K562 (cell line): Measurements from ENCODE around the gene IFI27L1. TPM values are rescaled to one million over a fixed set of nuclear protein-coding genes. Genes with fewer than 3 reads are reported as not detected.
A peak's percentile ranks its signal among the peaks of the same experiment; 100 is the strongest.

ENCODE experiments used
- ESRRA ChIP-seq: fragments of 450-650 bp; IDR thresholded peaks from 2 replicates; pipeline ENCODE4 v1.6.1; 2014; ENCODE audit warnings: low read depth, mild to moderate bottlenecking, moderate library complexity, borderline replicate concordance
- ETV5 ChIP-seq: sonication (generic); formaldehyde crosslinking; IDR thresholded peaks from 2 replicates; pipeline ENCODE4 v1.4.0; 2020; ENCODE audit warnings: low read depth, mild to moderate bottlenecking, missing genetic modification reagents
- HMBOX1 ChIP-seq: sonication (generic); IDR thresholded peaks from 2 replicates; pipeline ENCODE4 v1.6.1; 2016
- HOMEZ ChIP-seq: fragments of 250-450 bp; sonication (Bioruptor Pico); IDR thresholded peaks from 2 replicates; pipeline ENCODE4 v1.4.0; 2020; ENCODE audit warnings: mild to moderate bottlenecking, moderate library complexity
- KDM5B ChIP-seq: fragments of 200-600 bp; sonication (generic); IDR thresholded peaks from 2 replicates; pipeline ENCODE4 v1.6.1; 2012; ENCODE audit warnings: low read depth, mild to moderate bottlenecking, moderate library complexity, low read length, control low read depth, inconsistent platforms; ENCODE audit not compliant: insufficient replicate concordance
- MCM5 ChIP-seq: fragments of 450-650 bp; IDR thresholded peaks from 2 replicates; pipeline ENCODE4 v1.6.1; 2016; ENCODE audit warnings: low read depth
- MXI1 ChIP-seq: IDR thresholded peaks from 2 replicates; pipeline ENCODE4 v1.6.1; 2011; ENCODE audit warnings: low read depth, mild to moderate bottlenecking, improper control_type of control experiment, low read length
- NRF1 ChIP-seq, 2 experiments: fragments of 450-650 bp; IDR thresholded peaks in 1 of 2; conservative IDR thresholded peaks in 1 of 2; 2 replicates each; pipeline ENCODE4 v1.6.1; 2014; ENCODE audit warnings: mild to moderate bottlenecking in 2 of 2
- PCBP1 ChIP-seq: fragments of 200-400 bp; formaldehyde crosslinking; IDR thresholded peaks from 2 replicates; pipeline ENCODE4 v1.6.1; 2018; ENCODE audit warnings: mild to moderate bottlenecking, low read depth, low read length; ENCODE audit not compliant: poor library complexity, severe bottlenecking
- POLR2A ChIP-seq: fragments of 450-650 bp; conservative IDR thresholded peaks from 2 replicates; pipeline ENCODE4 v1.6.1; 2016
- ZBTB12 ChIP-seq: fragments of 250-450 bp; sonication (Bioruptor Pico); IDR thresholded peaks from 2 replicates; pipeline ENCODE4 v1.4.0; 2020
- ZBTB7A ChIP-seq: IDR thresholded peaks from 2 replicates; pipeline ENCODE4 v1.6.1; 2011; ENCODE audit warnings: low read depth, mild to moderate bottlenecking, low read length, moderate library complexity, borderline replicate concordance; ENCODE audit not compliant: control insufficient read depth
- ZFX ChIP-seq: sonication (generic); formaldehyde crosslinking; IDR thresholded peaks from 2 replicates; pipeline ENCODE4 v1.8.0; 2022; ENCODE audit warnings: mild to moderate bottlenecking, missing genetic modification reagents, moderate library complexity
- ZNF274 ChIP-seq: IDR thresholded peaks from 2 replicates; pipeline ENCODE4 v1.6.1; 2011; ENCODE audit warnings: low read depth, mild to moderate bottlenecking, low read length, moderate library complexity, borderline replicate concordance
- ZNF41 ChIP-seq: fragments of 250-450 bp; sonication (Bioruptor Pico); conservative IDR thresholded peaks from 2 replicates; pipeline ENCODE4 v1.4.0; 2020; ENCODE audit warnings: mild to moderate bottlenecking
- polyA plus RNA-seq, 8 experiments: library from polyadenylated mRNA; depleted of rRNA in 4 of 8; stranded (reverse) in 5 of 8; unstranded in 3 of 8; fragments of >200 nt; fragmentation: Nextera tagmentation in 2 of 8; fragmentation: Illumina TruSeq in 1 of 8; extraction: Ambion mirVana in 2 of 8; extraction: Trizol in 1 of 8; gene quantifications; 2 replicates each; pipeline versions ENCODE4 v1.2.1 to v1.2.3, GENCODE V29; 2011 to 2014; ENCODE audit warnings: inconsistent platforms in 1 of 8, missing spikeins in 1 of 8
- total RNA-seq, 7 experiments: library from RNA; depleted of rRNA in 6 of 7; stranded (reverse); fragments of >200 nt in 6 of 7; fragmentation: Illumina TruSeq in 2 of 7; extraction: Trizol in 2 of 7; gene quantifications; 2 replicates each; pipeline versions ENCODE4 v1.2.1 to v1.2.3, GENCODE V29; 2011 to 2021; ENCODE audit warnings: low replicate concordance in 1 of 7
- TF ChIP-seq, protein P1 (sequence below): fragments of 450-650 bp; formaldehyde crosslinking; IDR thresholded peaks from 2 replicates; pipeline ENCODE4 v1.4.0; 2022; ENCODE audit warnings: missing genetic modification characterization
- TF ChIP-seq, protein P2 (sequence below): fragments of 450-650 bp; IDR thresholded peaks from 2 replicates; pipeline ENCODE4 v1.6.1; 2016; ENCODE audit warnings: mild to moderate bottlenecking
- TF ChIP-seq, protein P3 (sequence below): sonication (generic); formaldehyde crosslinking; IDR thresholded peaks from 2 replicates; pipeline ENCODE4 v1.8.0; 2022; ENCODE audit warnings: mild to moderate bottlenecking, missing genetic modification reagents

Gene IFI27L1
- total and polyA plus RNA-seq, 9 of the 15 experiments (the other 6 are each of a cell fraction or from before 2014, with no cell fraction given): 14.5 to 28.0 (median 23.8) TPM

- no peak for TF ChIP-seq ZBTB12
- TF ChIP-seq NRF1 (conservative IDR thresholded peaks at IDR 0.05 in 1 of 2, IDR thresholded peaks at IDR 0.05 in 1 of 2): peak; percentile 66 to 70
- TF ChIP-seq MXI1: peak; percentile 22; the same call in 1 of the 2 replicates
- no peak for TF ChIP-seq ZBTB7A
- peak; percentile 90 for TF ChIP-seq POLR2A
- TF ChIP-seq, protein P1, sequence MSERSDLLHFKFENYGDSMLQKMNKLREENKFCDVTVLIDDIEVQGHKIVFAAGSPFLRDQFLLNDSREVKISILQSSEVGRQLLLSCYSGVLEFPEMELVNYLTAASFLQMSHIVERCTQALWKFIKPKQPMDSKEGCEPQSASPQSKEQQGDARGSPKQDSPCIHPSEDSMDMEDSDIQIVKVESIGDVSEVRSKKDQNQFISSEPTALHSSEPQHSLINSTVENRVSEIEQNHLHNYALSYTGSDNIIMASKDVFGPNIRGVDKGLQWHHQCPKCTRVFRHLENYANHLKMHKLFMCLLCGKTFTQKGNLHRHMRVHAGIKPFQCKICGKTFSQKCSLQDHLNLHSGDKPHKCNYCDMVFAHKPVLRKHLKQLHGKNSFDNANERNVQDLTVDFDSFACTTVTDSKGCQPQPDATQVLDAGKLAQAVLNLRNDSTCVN (CRISPR knock-in tag): no peak
- TF ChIP-seq, protein P2, sequence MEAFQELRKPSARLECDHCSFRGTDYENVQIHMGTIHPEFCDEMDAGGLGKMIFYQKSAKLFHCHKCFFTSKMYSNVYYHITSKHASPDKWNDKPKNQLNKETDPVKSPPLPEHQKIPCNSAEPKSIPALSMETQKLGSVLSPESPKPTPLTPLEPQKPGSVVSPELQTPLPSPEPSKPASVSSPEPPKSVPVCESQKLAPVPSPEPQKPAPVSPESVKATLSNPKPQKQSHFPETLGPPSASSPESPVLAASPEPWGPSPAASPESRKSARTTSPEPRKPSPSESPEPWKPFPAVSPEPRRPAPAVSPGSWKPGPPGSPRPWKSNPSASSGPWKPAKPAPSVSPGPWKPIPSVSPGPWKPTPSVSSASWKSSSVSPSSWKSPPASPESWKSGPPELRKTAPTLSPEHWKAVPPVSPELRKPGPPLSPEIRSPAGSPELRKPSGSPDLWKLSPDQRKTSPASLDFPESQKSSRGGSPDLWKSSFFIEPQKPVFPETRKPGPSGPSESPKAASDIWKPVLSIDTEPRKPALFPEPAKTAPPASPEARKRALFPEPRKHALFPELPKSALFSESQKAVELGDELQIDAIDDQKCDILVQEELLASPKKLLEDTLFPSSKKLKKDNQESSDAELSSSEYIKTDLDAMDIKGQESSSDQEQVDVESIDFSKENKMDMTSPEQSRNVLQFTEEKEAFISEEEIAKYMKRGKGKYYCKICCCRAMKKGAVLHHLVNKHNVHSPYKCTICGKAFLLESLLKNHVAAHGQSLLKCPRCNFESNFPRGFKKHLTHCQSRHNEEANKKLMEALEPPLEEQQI: no peak
- no peak for TF ChIP-seq MCM5
- TF ChIP-seq, protein P3, sequence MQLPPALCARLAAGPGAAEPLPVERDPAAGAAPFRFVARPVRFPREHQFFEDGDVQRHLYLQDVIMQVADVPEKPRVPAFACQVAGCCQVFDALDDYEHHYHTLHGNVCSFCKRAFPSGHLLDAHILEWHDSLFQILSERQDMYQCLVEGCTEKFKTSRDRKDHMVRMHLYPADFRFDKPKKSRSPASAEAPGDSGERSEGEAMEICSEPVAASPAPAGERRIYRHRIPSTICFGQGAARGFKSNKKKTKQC (CRISPR knock-in tag): no peak
- peak; percentile 19; the same call in 1 of the 2 replicates for TF ChIP-seq ESRRA
- TF ChIP-seq KDM5B: peak; percentile 91
- TF ChIP-seq ZFX: peak; percentile 72
- no peak for TF ChIP-seq ETV5 (CRISPR knock-in tag)
- no peak for TF ChIP-seq ZNF41 (CRISPR knock-in tag)
- no peak for TF ChIP-seq PCBP1
- no peak for TF ChIP-seq ZNF274
- no peak for TF ChIP-seq HOMEZ (CRISPR knock-in tag)
- no peak for TF ChIP-seq HMBOX1
Observed at GRCh38 chr14:94080621-94081385, at the start of gene IFI27L1, which contains the start of gene DDX24 (continued).
